HEK293T (cell line): ENCODE data around the gene RIC8A.
A peak's percentile ranks its signal among the peaks of the same experiment; 100 is the strongest.

Experiments
- CTCF ChIA-PET: fragments of 350-600 bp; formaldehyde crosslinking; extraction: SDS; loops from one replicate; lab custom pipeline; 2021; ENCODE audit warnings: antibody characterized with exemption, inconsistent platforms; lab: Yijun Ruan, JAX
- POLR2A ChIA-PET: fragments of 350-600 bp; formaldehyde crosslinking; extraction: SDS; loops from one replicate; lab custom pipeline; 2020; ENCODE audit warnings: antibody characterized with exemption, inconsistent platforms; lab: Yijun Ruan, JAX
- DNase-seq: peaks from one replicate; pipeline ENCODE4 v3.0.0; 2012; ENCODE audit warnings: mixed read lengths; ENCODE audit errors: extremely low spot score
- ARNT ChIP-seq: fragments of 450-650 bp; IDR thresholded peaks from 2 replicates; pipeline ENCODE4 v1.6.1; 2017; ENCODE audit warnings: mild to moderate bottlenecking
- BHLHE40 ChIP-seq: fragments of 450-650 bp; IDR thresholded peaks from 2 replicates; pipeline ENCODE4 v1.6.1; 2016; ENCODE audit warnings: mild to moderate bottlenecking, moderate library complexity, borderline replicate concordance
- CTBP1 ChIP-seq: fragments of 450-650 bp; IDR thresholded peaks from 2 replicates; pipeline ENCODE4 v1.6.1; 2016; ENCODE audit warnings: borderline replicate concordance
- ELF4 ChIP-seq: fragments of 450-650 bp; IDR thresholded peaks from 2 replicates; pipeline ENCODE4 v1.6.1; 2017; ENCODE audit warnings: antibody characterized with exemption
- FOXA1 ChIP-seq: fragments of 450-650 bp; IDR thresholded peaks from 2 replicates; pipeline ENCODE4 v1.6.1; 2016; ENCODE audit warnings: mild to moderate bottlenecking
- FOXK2 ChIP-seq: fragments of 450-650 bp; IDR thresholded peaks from 2 replicates; pipeline ENCODE4 v1.6.1; 2016; ENCODE audit warnings: mild to moderate bottlenecking
- FOXM1 ChIP-seq: fragments of 450-650 bp; IDR thresholded peaks from 2 replicates; pipeline ENCODE4 v1.6.1; 2017; ENCODE audit warnings: mild to moderate bottlenecking, borderline replicate concordance
- HDGF ChIP-seq: fragments of 450-650 bp; IDR thresholded peaks from 2 replicates; pipeline ENCODE4 v1.6.1; 2017; ENCODE audit warnings: antibody characterized with exemption, borderline replicate concordance
- L3MBTL2 ChIP-seq: fragments of 450-650 bp; conservative IDR thresholded peaks from 2 replicates; pipeline ENCODE4 v1.6.1; 2016; ENCODE audit warnings: mild to moderate bottlenecking
- LEF1 ChIP-seq: fragments of 450-650 bp; IDR thresholded peaks from 2 replicates; pipeline ENCODE4 v1.6.1; 2017; ENCODE audit warnings: mild to moderate bottlenecking, borderline replicate concordance
- NFRKB ChIP-seq: fragments of 450-650 bp; IDR thresholded peaks from 2 replicates; pipeline ENCODE4 v1.6.1; 2016; ENCODE audit warnings: mild to moderate bottlenecking, moderate library complexity
- SP1 ChIP-seq: fragments of 450-650 bp; IDR thresholded peaks from 2 replicates; pipeline ENCODE4 v1.6.1; 2017
- SUZ12 ChIP-seq: fragments of 450-650 bp; IDR thresholded peaks from 2 replicates; pipeline ENCODE4 v1.6.1; 2016; ENCODE audit warnings: mild to moderate bottlenecking
- TARDBP ChIP-seq: fragments of 450-650 bp; IDR thresholded peaks from 2 replicates; pipeline ENCODE4 v1.6.1; 2016
- ZNF384 ChIP-seq: fragments of 450-650 bp; IDR thresholded peaks from 2 replicates; pipeline ENCODE4 v1.6.1; 2016
- TF ChIP-seq, protein P1 (sequence below): fragments of 450-650 bp; IDR thresholded peaks from 2 replicates; pipeline ENCODE4 v1.6.1; 2016

Gene RIC8A

DNA sequence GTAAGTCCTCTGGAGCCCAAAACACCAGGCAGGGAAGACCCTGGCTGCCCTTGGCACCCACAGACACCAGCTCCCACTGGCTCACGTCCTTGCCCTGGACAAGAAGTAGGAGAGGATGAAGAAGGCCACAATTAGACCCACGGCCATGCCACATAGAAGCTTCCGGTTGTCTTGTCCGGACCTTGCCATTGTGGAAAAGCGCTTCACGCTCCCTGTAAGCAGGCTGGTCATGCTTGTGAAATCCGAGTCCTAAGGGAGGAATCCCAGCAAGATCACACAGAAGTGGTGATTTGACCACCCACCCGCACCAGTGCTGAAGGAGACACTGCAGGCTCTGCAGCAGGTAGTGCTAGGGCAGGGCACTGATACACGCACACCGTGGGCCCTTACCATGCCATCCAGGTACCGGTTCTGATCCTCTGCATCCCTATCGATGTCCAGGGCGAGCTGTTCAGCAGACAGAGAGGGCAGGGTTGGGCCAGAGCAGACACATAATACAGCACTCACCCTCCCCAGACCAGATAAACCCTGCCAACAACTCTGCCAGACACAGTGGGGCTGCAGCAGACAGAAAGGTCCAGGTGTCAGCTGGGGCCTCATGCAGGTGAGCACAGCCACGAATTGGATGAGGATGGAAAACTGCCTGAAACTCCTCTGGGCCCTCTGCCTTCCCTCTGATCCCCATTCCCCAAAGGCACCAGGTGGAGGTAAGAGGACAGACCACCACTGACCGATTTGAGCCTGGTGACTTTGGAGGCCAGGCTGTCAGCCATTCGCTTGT lies 2.1 kb upstream of the RIC8A start:
- POLR2A ChIA-PET = no interaction called here
- CTCF ChIA-PET = no interaction called here
- DNase-seq = no peak
- TF ChIP-seq SP1 (no peak), SUZ12 (no peak), ZNF384 (no peak), FOXM1 (no peak), FOXA1 (no peak), ARNT (no peak)
- TF ChIP-seq, protein P1, sequence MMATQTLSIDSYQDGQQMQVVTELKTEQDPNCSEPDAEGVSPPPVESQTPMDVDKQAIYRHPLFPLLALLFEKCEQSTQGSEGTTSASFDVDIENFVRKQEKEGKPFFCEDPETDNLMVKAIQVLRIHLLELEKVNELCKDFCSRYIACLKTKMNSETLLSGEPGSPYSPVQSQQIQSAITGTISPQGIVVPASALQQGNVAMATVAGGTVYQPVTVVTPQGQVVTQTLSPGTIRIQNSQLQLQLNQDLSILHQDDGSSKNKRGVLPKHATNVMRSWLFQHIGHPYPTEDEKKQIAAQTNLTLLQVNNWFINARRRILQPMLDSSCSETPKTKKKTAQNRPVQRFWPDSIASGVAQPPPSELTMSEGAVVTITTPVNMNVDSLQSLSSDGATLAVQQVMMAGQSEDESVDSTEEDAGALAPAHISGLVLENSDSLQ = no peak

DNA sequence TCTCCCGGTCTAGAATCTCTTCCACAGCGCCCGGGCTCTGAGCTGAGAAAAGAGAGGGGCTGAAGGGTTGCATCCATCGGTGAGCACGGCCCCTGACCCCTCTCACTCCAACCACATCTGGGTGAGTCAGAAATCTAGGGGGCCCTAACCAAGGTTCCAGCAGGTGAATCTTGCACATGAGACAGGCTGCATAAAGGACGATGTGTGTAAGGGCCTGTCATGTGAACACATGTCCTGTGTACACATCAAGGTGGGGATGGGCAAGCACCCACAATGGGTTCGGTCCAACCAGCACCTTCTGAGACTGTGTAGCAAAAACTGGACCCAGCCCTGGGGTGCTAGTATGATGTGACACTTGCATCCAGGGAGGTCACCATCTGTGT lies 1.5 kb upstream of the RIC8A start:
- CTCF ChIA-PET = no interaction called here
- no peak for TF ChIP-seq SP1
- no peak for TF ChIP-seq ZNF384
- no peak for TF ChIP-seq TARDBP
- TF ChIP-seq BHLHE40 = no peak
- no peak for TF ChIP-seq LEF1
- TF ChIP-seq FOXM1 = no peak
- no peak for TF ChIP-seq FOXK2
- no peak for TF ChIP-seq ARNT
- TF ChIP-seq NFRKB = no peak
- TF ChIP-seq L3MBTL2 = no peak
- no peak for TF ChIP-seq SUZ12
- TF ChIP-seq CTBP1 = no peak
- TF ChIP-seq, protein P1 = no peak
- no peak for TF ChIP-seq ELF4
- TF ChIP-seq HDGF = no peak
- POLR2A ChIA-PET = interaction anchor here (2.7 to 4.1 kb wide), 2 partner anchors 10 to 243 kb away, joined by 20 to 41 read pairs; partner anchors contain the start of gene PTDSS2
- DNase-seq = no peak

DNA sequence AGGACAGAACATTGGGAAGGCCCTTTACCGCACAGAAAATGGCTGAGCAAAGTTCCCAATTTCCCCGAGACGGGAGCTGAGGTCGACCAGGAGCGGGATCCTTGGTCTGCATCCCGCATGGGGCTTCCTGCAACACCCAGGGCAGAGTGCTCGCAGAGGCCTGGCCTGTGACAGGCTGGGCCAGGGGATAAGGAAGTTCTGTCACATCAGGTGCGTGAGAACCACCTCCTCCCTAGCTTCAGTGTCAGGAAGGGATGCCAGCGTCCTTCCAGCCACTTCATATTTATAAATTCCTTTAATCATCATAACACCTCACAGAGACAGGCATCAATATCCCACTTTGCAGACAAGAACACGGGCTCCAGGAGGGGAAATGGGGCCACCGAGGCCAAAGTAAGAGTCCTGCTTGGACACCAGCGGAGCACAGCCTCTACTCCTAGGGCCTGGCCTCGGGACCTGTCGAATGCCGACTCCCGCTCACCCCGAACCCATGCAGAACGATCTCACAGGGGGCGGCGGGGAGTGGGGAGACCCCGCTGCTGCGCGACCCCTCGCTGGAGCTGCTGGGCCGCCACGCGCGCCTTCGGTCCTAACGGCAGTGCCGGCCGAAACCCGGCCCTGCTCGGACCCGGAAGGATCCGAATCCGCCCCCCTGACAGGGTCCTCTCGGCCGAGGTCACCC lies 841 bp upstream of the RIC8A start:
- POLR2A ChIA-PET = interaction anchor here (0.8 to 4.1 kb wide), 24 partner anchors 9 to 256 kb away, joined by 3 to 41 read pairs (median 4); partner anchors contain the start of genes IFITM2, PSMD13 and PTDSS2
- CTCF ChIA-PET = interaction anchor here (1.2 kb wide), 1 partner anchor 44 kb away, joined by 3 read pairs; no protein-coding TSS in a partner anchor
- DNase-seq = peak; percentile 28
- TF ChIP-seq L3MBTL2 (peak; percentile 70), CTBP1 (no peak), SUZ12 (no peak), LEF1 (no peak), FOXM1 (no peak)

DNA sequence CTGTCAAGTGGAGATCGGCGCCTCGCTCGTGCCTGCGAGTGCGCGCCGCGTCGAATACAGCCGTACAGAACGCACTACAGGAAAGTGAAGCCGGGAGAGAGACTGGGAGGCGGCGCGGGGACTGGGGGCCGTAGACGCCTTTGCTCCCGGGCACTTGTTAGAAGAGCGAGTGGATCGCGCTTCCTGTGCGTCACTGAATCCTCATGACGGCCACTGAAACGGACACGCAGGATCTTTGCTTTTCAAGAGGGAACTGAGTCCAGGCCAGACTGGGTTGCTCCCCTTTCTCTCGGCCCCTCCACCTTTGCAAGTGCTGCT lies 314 bp downstream of the RIC8A start:
- CTCF ChIA-PET = interaction anchor here (1.1 to 1.2 kb wide), 2 partner anchors 9 to 43 kb away, joined by 3 read pairs; no protein-coding TSS in a partner anchor
- TF ChIP-seq FOXK2 = no peak
- TF ChIP-seq L3MBTL2 = peak; percentile 23; the same call in 1 of the 2 replicates
- TF ChIP-seq FOXM1 = no peak
- TF ChIP-seq CTBP1 = no peak
- DNase-seq = peak; percentile 38
- POLR2A ChIA-PET = interaction anchor here (0.6 to 4.1 kb wide), 27 partner anchors 8 to 368 kb away, joined by 3 to 41 read pairs (median 4); partner anchors contain the start of genes IFITM2, PSMD13 and PTDSS2

DNA sequence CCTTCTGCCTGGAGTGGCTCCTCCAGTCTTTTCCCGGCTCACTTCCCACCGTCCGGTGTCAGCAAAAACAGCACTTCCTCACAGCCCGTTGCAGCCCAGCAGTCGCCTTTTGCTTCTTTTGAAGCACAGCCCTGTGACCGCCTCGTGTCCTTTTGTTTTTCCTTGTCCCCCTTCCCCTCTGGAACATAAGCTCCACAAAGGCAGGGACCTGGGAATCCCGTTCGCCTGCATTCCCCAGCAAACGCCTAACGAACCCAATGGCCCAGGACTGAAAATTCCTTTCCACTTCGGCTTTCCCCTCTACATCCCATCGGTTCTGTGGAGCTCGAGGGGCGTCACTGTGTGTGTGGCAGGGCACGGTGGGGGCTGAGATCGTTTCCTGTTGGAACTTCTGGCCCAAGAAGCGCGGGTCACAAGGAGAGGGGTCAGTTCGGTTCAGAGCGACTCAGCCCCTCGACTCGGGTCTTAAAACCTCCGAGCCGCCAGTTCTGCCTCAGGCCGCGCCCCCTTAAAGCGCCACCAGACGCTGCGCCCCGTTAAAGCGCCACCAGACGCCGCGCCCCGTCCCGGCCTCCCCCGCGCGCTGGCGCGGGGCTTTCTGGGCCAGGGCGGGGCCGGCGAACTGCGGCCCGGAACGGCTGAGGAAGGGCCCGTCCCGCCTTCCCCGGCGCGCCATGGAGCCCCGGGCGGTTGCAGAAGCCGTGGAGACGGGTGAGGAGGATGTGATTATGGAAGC lies 841 bp downstream of the RIC8A start:
- TF ChIP-seq L3MBTL2 = peak; percentile 11; the same call in 1 of the 2 replicates
- no peak for TF ChIP-seq TARDBP
- ChIA-PET CTCF (interaction anchor here (1.1 kb wide), 1 partner anchor 10 kb away, joined by 3 read pairs; no protein-coding TSS in a partner anchor), POLR2A (interaction anchor here (1.0 to 4.1 kb wide), 5 partner anchors 7 to 241 kb away, joined by 3 to 41 read pairs (median 3); partner anchors contain the start of gene PTDSS2)
- DNase-seq = peak; percentile 66

DNA sequence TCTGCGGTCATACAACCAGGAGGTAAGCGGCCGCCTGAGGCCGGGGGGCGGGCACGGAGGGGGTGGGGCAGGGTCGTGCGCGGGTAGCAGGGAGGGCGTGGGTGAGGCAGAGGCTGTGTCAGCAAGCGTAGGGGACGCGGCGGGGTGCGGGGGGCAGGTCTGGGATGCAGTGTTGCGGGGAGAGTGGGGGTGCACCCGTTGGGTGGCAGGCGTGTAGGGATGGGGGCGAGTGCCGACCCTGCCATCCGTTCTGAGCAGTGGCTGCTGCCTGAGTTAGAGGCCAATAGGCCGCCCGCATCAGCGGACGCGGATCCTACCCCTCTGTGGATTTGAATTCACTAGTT lies 1.4 kb downstream of the RIC8A start:
- CTCF ChIA-PET = no interaction called here

More for the DNA sequence above, 1.4 kb downstream of the RIC8A start:
- no peak for TF ChIP-seq L3MBTL2
- no peak for DNase-seq
- POLR2A ChIA-PET = interaction anchor here (1.0 to 4.1 kb wide), 4 partner anchors 7 to 240 kb away, joined by 3 to 41 read pairs (median 12); partner anchors contain the start of gene PTDSS2
